SIG-M5 treated with dmso at 0.1 percent for 504 hours (cell line): ENCODE results near the gene SFTPA1.
A peak's percentile ranks its signal among the peaks of the same experiment; 100 is the strongest.
"Not testable (repeated sequence)": the region's sequence is repeated elsewhere in the genome, so short reads cannot be mapped to it uniquely, and the experiment has no call there.

ENCODE experiments used
- DNase-seq: peaks from one replicate; lab custom pipeline; 2025; ENCODE audit not compliant: unreplicated experiment; lab: John Stamatoyannopoulos, UW

SFTPA1 gene

GRCh38 chr10:79610601-79611191 lies at the start of gene SFTPA1:
Gene SFTPA1 (plus strand): TSS chr10:79610939. CDS start chr10:79611826, 887 bp downstream.
- no peak for DNase-seq

GRCh38 chr10:79561257-79561656 lies 49.5 kb upstream of the SFTPA1 start:
- DNase-seq: no peak

GRCh38 chr10:79562135-79562756 lies 48.5 kb upstream of the SFTPA1 start:
- DNase-seq: peak; percentile 33

GRCh38 chr10:79563426-79563825 lies 47.3 kb upstream of the SFTPA1 start:
- no peak for DNase-seq

GRCh38 chr10:79570624-79571023 lies 40.1 kb upstream of the SFTPA1 start:
- DNase-seq: not testable (repeated sequence)

- no peak for DNase-seq
Measured at GRCh38 chr10:79579361-79579760, 31.4 kb upstream of the SFTPA1 start.

- no peak for DNase-seq
Measured at GRCh38 chr10:79581044-79581443, 29.7 kb upstream of the SFTPA1 start.

GRCh38 chr10:79582096-79582495 lies 28.6 kb upstream of the SFTPA1 start:
- DNase-seq: no peak

GRCh38 chr10:79582954-79583353 lies 27.8 kb upstream of the SFTPA1 start:
- not testable (repeated sequence) for DNase-seq

GRCh38 chr10:79583488-79584024 lies 27.2 kb upstream of the SFTPA1 start:
- no peak for DNase-seq

- DNase-seq: no peak
Measured at GRCh38 chr10:79585870-79586527, 24.7 kb upstream of the SFTPA1 start.

GRCh38 chr10:79586933-79587332 lies 23.8 kb upstream of the SFTPA1 start:
- DNase-seq: no peak

- DNase-seq: no peak
Measured at GRCh38 chr10:79588800-79589199, 21.9 kb upstream of the SFTPA1 start.

- no peak for DNase-seq
Measured at GRCh38 chr10:79593377-79593776, 17.4 kb upstream of the SFTPA1 start.

- not testable (repeated sequence) for DNase-seq
Measured at GRCh38 chr10:79594565-79594964, 16.2 kb upstream of the SFTPA1 start.

- DNase-seq: no peak
Measured at GRCh38 chr10:79595510-79595909, 15.2 kb upstream of the SFTPA1 start.

GRCh38 chr10:79599644-79600043 lies 11.1 kb upstream of the SFTPA1 start:
- DNase-seq: not testable (repeated sequence)

- DNase-seq: no peak
Measured at GRCh38 chr10:79601939-79602338, 8.8 kb upstream of the SFTPA1 start.

- no peak for DNase-seq
Measured at GRCh38 chr10:79602953-79603352, 7.8 kb upstream of the SFTPA1 start.

- DNase-seq: no peak
Measured at GRCh38 chr10:79604294-79604693, 6.4 kb upstream of the SFTPA1 start.

- DNase-seq: no peak
Measured at GRCh38 chr10:79605308-79605707, 5.4 kb upstream of the SFTPA1 start.
